ENCODE measurements around the gene TBC1D17. TPM values are rescaled to one million over a fixed set of nuclear protein-coding genes. Genes with fewer than 3 reads are reported as not detected.

TBC1D17 gene
- total and polyA plus RNA-seq, 2 of the 13 experiments (the other 11 are each of a cell fraction or from before 2014, with no cell fraction given), result 9.7 to 16.9 TPM

DNA sequence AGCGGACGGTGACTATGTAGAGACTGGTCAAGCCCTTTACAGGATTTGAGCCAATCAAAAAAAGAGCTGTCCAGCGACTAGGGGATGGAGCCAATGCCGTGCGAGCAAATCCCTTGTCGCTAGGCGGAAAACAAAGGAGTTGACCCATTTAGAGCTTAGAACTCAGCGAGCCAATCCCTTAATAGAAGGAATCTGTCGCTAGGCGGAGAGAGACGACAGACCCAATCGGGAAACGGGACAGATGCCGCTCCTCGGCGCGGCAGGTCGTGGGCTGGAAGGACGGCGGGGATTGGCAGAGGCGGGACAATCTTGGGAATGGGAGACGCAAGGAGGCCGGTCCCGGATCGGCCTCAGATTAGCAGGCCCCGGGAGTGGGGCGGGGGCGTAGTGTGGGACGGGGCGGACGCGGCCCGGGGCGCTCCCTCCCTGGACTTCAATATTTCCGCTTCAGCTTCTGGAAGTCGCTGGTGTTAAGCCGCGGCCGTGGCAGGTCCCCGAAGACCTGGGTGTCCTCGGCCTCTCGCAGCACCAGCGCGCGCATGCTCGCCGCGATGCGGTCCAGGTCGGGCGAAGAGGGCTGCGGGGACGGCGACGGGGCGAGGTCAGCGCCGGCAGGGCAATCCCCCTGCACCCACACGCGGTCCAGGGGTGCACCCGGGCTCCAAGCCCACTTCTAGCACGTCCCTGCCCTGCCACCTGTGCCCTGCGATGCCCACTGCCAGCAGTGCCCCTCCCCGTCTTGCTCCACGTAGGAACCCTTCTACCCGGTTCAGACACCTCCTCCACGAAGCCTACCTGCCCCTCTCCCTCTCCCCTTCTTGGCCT is 7.8 kb upstream of the TBC1D17 start (continued):
- TF ChIP-seq, protein P1, sequence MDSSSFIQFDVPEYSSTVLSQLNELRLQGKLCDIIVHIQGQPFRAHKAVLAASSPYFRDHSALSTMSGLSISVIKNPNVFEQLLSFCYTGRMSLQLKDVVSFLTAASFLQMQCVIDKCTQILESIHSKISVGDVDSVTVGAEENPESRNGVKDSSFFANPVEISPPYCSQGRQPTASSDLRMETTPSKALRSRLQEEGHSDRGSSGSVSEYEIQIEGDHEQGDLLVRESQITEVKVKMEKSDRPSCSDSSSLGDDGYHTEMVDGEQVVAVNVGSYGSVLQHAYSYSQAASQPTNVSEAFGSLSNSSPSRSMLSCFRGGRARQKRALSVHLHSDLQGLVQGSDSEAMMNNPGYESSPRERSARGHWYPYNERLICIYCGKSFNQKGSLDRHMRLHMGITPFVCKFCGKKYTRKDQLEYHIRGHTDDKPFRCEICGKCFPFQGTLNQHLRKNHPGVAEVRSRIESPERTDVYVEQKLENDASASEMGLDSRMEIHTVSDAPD (CRISPR knock-in tag; IDR thresholded peaks at IDR 0.05), result no peak
- TF ChIP-seq RARG (CRISPR knock-in tag; IDR thresholded peaks at IDR 0.05; ENCODE audit: low read depth), result no peak
- TF ChIP-seq, protein P2, sequence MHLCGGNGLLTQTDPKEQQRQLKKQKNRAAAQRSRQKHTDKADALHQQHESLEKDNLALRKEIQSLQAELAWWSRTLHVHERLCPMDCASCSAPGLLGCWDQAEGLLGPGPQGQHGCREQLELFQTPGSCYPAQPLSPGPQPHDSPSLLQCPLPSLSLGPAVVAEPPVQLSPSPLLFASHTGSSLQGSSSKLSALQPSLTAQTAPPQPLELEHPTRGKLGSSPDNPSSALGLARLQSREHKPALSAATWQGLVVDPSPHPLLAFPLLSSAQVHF (CRISPR knock-in tag; IDR thresholded peaks at IDR 0.05), result no peak
- peak; percentile 65; the same call in 1 of the 2 replicates for TF ChIP-seq KLF15 (CRISPR knock-in tag; IDR thresholded peaks at IDR 0.05; ENCODE audit: borderline replicate concordance)
- TF ChIP-seq, protein P3, sequence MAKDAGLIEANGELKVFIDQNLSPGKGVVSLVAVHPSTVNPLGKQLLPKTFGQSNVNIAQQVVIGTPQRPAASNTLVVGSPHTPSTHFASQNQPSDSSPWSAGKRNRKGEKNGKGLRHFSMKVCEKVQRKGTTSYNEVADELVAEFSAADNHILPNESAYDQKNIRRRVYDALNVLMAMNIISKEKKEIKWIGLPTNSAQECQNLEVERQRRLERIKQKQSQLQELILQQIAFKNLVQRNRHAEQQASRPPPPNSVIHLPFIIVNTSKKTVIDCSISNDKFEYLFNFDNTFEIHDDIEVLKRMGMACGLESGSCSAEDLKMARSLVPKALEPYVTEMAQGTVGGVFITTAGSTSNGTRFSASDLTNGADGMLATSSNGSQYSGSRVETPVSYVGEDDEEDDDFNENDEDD (CRISPR knock-in tag; IDR thresholded peaks at IDR 0.05; ENCODE audit: borderline replicate concordance), result peak; percentile 38; the same call in 1 of the 2 replicates
- peak; percentile 54; the same call in 1 of the 2 replicates for TF ChIP-seq ZNF160 (CRISPR knock-in tag; IDR thresholded peaks at IDR 0.05)
- 0 out of 2 replicates have a peak, but pooled peaks have one; percentile 31 for TF ChIP-seq ZNF746 (CRISPR knock-in tag; IDR thresholded peaks at IDR 0.05)
- TF ChIP-seq ZNF768 (CRISPR knock-in tag; IDR thresholded peaks at IDR 0.05), result no peak
- TF ChIP-seq ZNF350 (CRISPR knock-in tag; IDR thresholded peaks at IDR 0.05; ENCODE audit: borderline replicate concordance, low read depth), result peak; percentile 88
- TF ChIP-seq, protein P4, sequence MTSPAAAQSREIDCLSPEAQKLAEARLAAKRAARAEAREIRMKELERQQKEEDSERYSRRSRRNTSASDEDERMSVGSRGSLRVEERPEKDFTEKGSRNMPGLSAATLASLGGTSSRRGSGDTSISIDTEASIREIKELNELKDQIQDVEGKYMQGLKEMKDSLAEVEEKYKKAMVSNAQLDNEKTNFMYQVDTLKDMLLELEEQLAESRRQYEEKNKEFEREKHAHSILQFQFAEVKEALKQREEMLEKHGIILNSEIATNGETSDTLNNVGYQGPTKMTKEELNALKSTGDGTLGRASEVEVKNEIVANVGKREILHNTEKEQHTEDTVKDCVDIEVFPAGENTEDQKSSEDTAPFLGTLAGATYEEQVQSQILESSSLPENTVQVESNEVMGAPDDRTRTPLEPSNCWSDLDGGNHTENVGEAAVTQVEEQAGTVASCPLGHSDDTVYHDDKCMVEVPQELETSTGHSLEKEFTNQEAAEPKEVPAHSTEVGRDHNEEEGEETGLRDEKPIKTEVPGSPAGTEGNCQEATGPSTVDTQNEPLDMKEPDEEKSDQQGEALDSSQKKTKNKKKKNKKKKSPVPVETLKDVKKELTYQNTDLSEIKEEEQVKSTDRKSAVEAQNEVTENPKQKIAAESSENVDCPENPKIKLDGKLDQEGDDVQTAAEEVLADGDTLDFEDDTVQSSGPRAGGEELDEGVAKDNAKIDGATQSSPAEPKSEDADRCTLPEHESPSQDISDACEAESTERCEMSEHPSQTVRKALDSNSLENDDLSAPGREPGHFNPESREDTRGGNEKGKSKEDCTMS (CRISPR knock-in tag; conservative IDR thresholded peaks at IDR 0.05), result no peak
- TF ChIP-seq ARNTL (CRISPR knock-in tag; IDR thresholded peaks at IDR 0.05), result no peak
- TF ChIP-seq SMAD3 (CRISPR knock-in tag; IDR thresholded peaks at IDR 0.05), result no peak; the same call in 1 of the 2 replicates
- TF ChIP-seq ZMYM4 (CRISPR knock-in tag; IDR thresholded peaks at IDR 0.05), result peak; percentile 39; the same call in 1 of the 2 replicates
- no peak for TF ChIP-seq ZNF431 (CRISPR knock-in tag; IDR thresholded peaks at IDR 0.05; ENCODE audit: borderline replicate concordance, low read depth)
- TF ChIP-seq FOSL1 (CRISPR knock-in tag; IDR thresholded peaks at IDR 0.05; ENCODE audit: borderline replicate concordance), result no peak
- 0 out of 2 replicates have a peak, but pooled peaks have one; percentile 69 for TF ChIP-seq ZNF570 (CRISPR knock-in tag; IDR thresholded peaks at IDR 0.05; ENCODE audit: borderline replicate concordance)
- TF ChIP-seq MYC (CRISPR knock-in tag; IDR thresholded peaks at IDR 0.05; ENCODE audit: borderline replicate concordance), result peak; percentile 69; the same call in 1 of the 2 replicates
- TF ChIP-seq, protein P5, sequence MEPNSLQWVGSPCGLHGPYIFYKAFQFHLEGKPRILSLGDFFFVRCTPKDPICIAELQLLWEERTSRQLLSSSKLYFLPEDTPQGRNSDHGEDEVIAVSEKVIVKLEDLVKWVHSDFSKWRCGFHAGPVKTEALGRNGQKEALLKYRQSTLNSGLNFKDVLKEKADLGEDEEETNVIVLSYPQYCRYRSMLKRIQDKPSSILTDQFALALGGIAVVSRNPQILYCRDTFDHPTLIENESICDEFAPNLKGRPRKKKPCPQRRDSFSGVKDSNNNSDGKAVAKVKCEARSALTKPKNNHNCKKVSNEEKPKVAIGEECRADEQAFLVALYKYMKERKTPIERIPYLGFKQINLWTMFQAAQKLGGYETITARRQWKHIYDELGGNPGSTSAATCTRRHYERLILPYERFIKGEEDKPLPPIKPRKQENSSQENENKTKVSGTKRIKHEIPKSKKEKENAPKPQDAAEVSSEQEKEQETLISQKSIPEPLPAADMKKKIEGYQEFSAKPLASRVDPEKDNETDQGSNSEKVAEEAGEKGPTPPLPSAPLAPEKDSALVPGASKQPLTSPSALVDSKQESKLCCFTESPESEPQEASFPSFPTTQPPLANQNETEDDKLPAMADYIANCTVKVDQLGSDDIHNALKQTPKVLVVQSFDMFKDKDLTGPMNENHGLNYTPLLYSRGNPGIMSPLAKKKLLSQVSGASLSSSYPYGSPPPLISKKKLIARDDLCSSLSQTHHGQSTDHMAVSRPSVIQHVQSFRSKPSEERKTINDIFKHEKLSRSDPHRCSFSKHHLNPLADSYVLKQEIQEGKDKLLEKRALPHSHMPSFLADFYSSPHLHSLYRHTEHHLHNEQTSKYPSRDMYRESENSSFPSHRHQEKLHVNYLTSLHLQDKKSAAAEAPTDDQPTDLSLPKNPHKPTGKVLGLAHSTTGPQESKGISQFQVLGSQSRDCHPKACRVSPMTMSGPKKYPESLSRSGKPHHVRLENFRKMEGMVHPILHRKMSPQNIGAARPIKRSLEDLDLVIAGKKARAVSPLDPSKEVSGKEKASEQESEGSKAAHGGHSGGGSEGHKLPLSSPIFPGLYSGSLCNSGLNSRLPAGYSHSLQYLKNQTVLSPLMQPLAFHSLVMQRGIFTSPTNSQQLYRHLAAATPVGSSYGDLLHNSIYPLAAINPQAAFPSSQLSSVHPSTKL (CRISPR knock-in tag; IDR thresholded peaks at IDR 0.05), result peak; percentile 40
